Activated effector memory CD4-positive, alpha-beta T cell treated with anti-CD3 and anti-CD28 coated beads, Interleukin-2, amount 50 U/mL, for 16 hours (primary cell): ENCODE data around the gene AFDN.

Experiments
- DNase-seq: peaks from one replicate; pipeline ENCODE4 v3.0.0-alpha.2; 2020

AFDN gene

GRCh38 chr6:168005796-168006195 lies 179.1 kb downstream of the AFDN start:
- DNase-seq = no peak

- DNase-seq = no peak
These were observed 181.1 kb downstream of the AFDN start for GRCh38 chr6:168007592-168008338.

- DNase-seq = no peak
These were observed 182.6 kb downstream of the AFDN start for GRCh38 chr6:168009331-168009730.

- DNase-seq = no peak
These were observed 184.6 kb downstream of the AFDN start for GRCh38 chr6:168011291-168011690.

- no peak for DNase-seq
These were observed 185.9 kb downstream of the AFDN start for GRCh38 chr6:168012431-168013249.

- DNase-seq = no peak
These were observed 186.7 kb downstream of the AFDN start for GRCh38 chr6:168013250-168013915.

GRCh38 chr6:168014428-168014827 lies 187.7 kb downstream of the AFDN start:
- no peak for DNase-seq

- DNase-seq = no peak
These were observed 188.3 kb downstream of the AFDN start for GRCh38 chr6:168015009-168015408.

- no peak for DNase-seq
These were observed 188.9 kb downstream of the AFDN start for GRCh38 chr6:168015482-168016175.

GRCh38 chr6:168016176-168016620 lies 189.5 kb downstream of the AFDN start:
- DNase-seq = no peak

GRCh38 chr6:168016721-168017525 lies 190.2 kb downstream of the AFDN start:
- no peak for DNase-seq

GRCh38 chr6:168017629-168018028 lies 190.9 kb downstream of the AFDN start:
- DNase-seq = no peak

- DNase-seq = no peak
These were observed 192.0 kb downstream of the AFDN start for GRCh38 chr6:168018664-168019063.

- no peak for DNase-seq
These were observed 193.5 kb downstream of the AFDN start for GRCh38 chr6:168020242-168020641.

- DNase-seq = no peak
These were observed 194.9 kb downstream of the AFDN start for GRCh38 chr6:168021581-168021980.
